ENCODE results near the gene SHCBP1L.
A peak's percentile ranks its signal among the peaks of the same experiment; 100 is the strongest.
"Not testable (repeated sequence)": the region's sequence is repeated elsewhere in the genome, so short reads cannot be mapped to it uniquely, and the experiment has no call there.

SHCBP1L gene

DNA sequence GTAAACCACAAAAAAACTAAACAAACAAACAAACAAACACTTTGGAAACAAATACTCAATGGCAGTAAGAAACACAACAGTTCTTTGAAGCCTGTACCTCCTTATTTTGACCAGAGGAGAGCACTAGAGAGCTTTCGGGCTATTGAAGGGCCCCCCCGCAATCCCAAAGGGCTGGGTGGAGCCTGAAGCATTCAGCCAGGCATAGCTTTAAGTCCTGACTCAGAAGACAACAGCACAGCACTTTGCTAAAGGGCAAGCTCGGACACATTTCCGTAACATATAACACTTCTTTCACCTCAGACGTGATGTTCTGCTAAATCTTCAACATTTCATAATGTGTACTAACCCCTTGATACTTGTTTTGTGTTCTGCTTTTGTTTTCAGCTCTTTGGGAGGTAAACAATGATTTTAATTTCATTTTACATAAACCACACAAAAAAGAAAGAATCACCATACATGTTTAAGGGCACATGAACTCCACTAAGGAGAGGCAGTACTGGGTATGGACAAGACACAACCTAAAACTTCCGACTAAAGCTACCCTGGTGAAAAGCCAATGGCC is 9.7 kb upstream of the SHCBP1L start:
- peak; percentile 83 for DNase-seq

DNA sequence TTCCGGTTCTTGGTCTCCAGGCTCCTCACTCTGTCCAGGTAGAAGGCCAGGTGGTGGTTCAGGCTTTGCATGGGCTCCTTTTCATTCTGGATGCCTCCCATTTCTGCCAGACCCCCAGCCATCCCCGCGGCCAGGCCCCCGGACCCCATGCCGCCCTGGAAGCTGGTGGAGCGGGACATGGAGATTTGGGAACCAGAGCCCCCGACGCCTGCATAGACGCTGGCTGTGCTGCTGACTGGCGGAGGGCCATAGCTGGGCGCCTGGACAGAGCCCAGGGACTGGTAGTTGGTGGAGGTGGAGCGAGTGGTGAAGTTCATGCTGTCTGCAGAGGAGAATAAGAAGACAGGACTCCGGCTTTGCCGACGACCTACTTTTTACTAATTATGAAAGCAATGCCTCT is 7.1 kb upstream of the SHCBP1L start:
- DNase-seq = no peak

- DNase-seq = no peak
Measured at GRCh38 chr1:182957902-182958395, 5.0 kb upstream of the SHCBP1L start.

DNA sequence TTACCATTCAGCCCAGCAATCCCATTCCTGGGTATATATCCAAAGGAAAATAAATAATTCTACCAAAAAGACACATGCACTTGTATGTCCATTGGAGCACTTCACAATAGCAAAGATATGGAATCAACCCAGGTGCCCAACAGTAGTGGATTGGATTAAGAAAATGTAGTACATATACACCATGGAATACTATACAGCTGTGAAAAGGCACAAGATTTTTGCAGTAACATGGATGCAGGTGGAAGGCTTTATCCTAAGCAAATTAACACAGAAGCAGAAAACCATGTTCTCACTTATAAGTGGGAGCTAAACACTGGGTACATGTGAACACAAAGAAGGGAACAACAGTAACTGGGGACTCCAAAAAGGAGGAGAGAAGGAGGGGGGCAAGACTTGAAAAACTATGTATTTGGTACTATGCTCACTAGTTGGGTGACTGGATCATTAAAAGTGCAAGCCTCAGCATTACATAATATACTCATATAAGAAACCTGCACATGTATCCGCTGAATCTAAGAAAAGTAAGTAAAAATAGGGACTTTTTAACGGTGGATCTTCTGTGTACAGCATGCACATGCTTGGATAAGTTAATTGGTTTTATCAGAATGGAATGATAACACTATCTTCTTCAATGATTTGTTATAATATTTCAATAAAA is 3.9 kb upstream of the SHCBP1L start:
- DNase-seq = no peak

DNA sequence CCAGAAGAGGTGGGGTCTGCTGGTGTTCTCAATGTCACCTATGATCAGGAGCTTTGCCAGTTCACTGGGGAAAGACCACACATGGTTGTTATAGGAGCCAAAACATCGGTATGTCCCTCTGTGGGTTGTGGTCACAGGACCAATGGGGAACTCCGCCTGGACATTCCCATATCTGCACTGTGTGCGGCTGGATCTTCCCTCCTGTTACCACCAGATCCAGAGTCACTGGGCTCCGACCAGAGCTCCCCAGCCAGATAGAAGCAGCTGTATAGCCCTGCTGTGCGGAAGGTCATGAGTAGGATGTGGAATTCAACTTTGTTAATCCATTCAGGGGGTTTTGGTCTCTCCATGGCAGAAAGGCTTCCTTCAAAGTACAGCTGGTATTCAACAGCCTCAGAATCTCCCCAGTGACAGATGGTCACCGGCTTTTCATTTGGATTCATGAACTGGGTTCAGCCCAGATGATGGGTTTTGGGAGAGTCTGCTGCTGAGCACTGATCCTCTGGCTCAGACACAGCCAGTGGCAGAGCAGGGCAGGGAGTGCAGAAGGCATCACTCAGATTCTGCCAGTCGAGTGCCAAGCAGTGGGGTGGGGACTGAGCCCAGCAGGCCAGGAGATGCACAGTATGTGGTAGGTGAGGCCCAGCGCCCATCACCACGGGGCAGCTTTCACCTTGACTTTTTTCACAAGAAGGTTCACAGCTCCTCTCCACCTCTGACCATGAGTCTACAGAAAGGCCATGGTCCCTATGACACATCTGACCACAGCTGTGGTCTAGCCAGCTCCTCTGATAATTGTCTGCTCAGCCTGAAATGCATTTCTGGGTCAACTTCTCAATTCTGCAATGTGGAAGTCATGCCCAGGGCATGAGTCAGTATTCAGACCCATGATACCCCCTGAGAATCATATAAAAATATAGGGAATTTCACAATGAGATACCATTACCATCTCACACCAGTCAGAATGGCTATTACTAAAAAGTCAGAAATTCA is 2.9 kb upstream of the SHCBP1L start:
- DNase-seq = no peak

DNA sequence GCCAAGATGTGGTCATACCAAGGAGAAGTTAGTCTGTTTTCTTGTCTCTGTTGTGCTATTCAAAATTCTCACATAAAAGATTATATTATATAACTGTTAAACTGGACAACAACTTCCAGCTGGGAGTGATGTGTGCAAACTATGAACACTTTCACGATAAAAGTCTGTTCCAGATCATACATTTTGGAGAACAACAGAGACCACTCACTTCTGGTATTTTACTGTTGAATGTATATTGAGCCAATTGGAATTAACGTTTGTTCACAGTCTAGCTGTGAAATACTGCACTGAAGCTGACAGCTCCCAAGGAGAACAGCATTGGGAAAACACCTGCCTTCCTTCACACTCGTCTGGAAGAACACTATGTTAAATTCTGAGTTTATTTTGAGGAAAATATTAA is 860 bp upstream of the SHCBP1L start:
- DNase-seq = no peak

- not testable (repeated sequence) for DNase-seq
Measured at GRCh38 chr1:182943336-182943735, 9.6 kb downstream of the SHCBP1L start.

- not testable (repeated sequence) for DNase-seq
Measured at GRCh38 chr1:182942145-182942544, 10.8 kb downstream of the SHCBP1L start.

DNA sequence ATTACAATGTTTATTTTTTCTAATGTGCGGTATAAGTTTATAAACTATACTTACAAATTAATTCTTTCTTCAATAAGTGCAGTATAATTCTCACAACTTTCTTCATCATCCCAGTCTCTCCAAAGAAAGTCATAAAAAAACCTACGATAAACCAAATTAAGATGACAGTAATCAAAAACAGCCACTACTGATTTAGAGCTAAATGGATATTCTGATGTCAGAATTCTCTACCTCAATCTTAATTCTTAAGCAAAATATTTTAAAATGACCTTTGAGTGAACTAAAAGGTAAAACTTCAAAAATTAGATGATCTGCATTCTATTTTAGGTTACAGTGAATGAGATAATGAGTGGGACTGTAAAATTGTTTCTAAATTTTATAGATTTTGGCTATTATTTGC is 13.6 kb downstream of the SHCBP1L start:
- DNase-seq = no peak

- DNase-seq = no peak
Measured at GRCh38 chr1:182935716-182936115, 17.2 kb downstream of the SHCBP1L start.

DNA sequence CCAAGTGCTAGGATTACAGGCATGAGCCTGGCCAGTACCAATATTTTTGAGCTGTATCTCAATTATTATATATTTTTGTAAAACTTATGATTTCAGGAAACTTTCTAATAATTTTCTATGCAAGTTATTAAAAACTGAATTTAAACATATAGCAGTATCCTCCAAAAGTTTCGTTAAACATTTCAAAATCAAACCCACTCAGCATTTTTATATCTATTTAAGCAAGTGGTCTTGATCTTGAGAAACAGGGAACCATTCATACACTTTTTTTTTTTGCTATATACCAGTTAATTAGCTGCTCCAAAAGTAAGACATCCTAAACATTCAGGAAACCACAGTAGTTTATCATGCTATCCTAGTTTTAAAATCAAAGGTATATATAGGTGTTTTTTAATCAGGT is 22.0 kb downstream of the SHCBP1L start:
- DNase-seq = no peak

- DNase-seq = no peak
Measured at GRCh38 chr1:182927693-182928433, 25.1 kb downstream of the SHCBP1L start.

DNA sequence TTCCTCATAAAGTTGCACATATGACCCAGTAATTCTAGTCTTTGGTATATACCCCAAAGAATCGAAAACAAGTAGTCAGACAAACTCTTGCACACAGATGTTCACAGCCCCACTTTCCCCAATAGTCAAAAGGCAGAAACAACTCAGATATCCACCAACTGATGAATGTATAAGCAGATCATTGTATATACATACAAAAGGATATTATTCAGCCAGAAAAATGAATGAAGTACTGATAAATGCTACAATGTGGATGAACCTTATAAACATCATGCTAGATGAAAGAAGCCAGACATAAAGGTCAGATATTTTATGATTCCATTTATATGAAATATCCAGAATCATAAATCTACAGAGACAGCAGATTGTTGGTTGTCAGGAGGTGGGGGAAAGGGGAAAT is 27.3 kb downstream of the SHCBP1L start:
- no peak for DNase-seq

DNA sequence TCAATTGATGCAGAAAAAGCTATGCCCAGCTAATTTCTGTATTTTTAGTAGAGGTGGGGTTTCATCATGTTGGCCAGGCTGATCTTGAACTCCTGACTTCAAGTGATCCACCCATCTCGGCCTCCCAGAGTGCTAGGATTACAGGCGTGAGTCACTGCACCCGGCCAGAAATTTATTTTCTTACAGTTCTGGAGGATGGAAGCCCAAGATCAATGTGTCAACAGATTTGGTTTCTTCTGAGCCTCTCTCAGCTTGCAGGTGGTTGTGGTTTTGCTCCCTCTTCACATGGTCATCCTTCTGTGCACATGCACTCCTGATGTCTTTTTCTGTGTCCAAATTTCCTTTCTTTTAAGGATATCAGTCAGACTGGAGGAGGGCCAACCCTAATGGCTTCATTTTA is 35.6 kb downstream of the SHCBP1L start:
- DNase-seq = no peak

GRCh38 chr1:182913401-182913800 is 39.6 kb downstream of the SHCBP1L start:
- DNase-seq = no peak

- DNase-seq = no peak
Measured at GRCh38 chr1:182910143-182910542, 42.8 kb downstream of the SHCBP1L start.

GRCh38 chr1:182909578-182909977 is 43.4 kb downstream of the SHCBP1L start:
- peak; percentile 33 for DNase-seq

DNA sequence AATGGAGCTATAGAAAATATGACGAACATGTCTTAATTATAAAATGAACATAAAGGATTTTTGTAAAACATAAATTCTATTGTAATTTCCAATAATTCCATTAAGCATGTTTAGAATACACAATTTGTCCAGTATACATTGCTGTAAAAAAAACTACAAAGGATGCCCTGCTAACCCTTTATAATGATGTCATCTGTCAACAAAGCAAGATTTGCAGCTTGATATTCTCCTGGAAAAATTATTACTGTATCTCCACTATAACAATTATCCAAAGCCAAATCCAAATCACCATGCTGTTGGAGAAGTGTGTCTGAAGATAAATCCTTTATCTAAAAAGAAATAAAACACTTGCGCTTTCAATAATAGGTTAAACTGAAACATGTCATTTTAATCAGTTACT is 47.6 kb downstream of the SHCBP1L start:
- no peak for DNase-seq

DNA sequence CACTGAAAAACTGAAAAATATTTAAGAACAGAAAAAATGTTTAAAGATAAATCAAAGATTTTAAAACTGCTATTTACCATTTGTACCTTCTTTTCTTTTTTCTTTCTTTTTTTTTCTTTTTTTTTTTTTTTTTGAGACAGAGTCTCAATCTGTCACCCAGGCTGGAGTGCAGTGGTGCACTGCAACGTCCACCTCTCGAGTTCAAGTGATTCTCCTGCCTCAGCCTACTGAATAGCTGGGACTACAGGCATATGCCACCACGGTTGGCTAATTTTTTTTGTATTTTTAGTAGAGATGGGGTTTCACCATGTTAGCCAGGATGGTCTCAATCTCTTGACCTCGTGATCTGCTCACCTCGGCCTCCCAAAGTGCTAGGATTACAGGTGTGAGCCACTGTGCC is 51.0 kb downstream of the SHCBP1L start:
- DNase-seq = not testable (repeated sequence)

GRCh38 chr1:182897696-182898095 is 55.3 kb downstream of the SHCBP1L start:
- DNase-seq = no peak

DNA sequence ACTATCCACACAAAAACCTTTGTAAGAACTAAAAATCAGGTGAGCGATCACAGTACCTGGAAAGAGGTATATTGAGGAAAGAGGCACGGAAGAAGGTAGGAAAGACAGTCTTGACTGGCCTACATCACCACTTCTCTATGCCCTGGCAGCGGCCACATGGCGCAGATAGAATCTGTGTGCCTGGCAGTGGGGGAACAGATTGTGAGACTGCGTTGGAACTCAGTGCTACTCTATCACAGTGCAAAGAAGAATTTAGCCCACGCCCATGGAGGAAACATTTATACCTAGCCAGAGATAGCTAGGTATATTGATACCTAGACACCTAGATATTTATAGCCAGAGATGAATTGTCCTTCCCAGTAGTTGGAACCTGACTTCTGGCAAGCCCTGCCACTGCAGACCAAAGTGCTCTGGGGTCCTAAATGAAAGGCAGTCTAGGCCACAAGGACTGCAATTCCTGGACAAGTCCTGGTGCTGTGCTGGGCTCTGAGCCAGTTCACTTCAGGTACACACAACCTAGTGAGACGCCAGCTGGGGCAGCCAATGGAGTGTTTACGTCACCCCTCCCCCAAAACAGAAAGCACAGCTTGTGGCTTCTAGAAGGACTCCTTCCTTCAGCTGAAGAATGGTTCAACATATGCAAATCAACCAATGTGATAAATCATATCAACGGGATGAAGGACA is 61.9 kb downstream of the SHCBP1L start:
- peak; percentile 35 for DNase-seq

DNA sequence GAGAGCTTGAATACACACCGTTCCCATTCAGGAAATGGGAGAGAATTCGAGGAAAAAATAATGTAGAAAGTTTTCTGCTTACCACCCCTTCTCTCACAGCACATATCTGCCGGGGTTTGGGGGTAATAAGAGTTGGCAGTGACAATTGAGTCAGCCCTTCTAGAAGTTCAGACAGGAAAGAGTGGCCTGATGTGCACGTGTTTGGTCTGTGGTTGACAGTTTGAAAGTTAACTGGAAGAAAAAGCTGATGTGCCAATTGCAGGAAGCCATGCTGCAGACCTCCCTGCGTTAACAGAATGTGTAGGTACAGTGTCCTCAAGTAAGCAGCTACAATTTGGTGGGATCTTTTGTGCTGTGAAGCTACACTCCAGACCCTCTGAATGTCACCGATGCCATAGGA is 63.0 kb downstream of the SHCBP1L start:
- DNase-seq = no peak
